ENCODE data around the gene CEP164.

CEP164 gene

DNA sequence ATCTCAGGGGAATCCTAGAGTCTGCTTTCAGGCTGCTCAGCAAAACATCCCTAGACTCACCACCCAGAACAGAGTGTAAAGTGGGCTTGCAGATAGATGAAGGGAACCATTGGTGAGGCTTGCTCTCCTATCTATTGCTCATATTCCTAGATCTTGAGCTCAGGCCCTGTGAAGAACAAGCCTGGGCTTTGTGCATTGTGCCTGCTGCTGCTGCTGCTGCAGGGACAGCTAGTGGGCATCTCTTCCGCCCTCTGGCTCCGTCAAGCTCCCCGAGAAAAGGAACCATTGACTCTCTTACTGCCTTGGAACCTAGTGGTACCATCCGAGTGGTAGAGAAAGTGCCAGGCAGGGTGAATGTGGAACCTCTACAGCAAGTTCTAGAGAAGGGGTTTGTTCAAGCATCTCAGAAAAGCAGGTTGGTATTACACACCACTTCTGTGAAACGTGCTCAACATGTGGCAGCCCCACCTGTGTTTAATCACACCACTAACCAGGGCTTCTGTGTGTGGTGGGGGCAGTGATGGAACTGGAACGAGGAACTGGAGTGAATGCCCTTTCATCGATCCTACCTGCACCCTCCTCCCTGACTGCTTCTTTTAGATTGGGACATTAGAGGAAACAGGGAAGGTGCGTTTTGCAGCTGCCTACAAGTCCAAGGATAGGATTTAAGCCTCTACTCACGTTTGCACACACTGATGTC, 32.1 kb upstream of the CEP164 start:
- TF ChIP-seq, protein P1, sequence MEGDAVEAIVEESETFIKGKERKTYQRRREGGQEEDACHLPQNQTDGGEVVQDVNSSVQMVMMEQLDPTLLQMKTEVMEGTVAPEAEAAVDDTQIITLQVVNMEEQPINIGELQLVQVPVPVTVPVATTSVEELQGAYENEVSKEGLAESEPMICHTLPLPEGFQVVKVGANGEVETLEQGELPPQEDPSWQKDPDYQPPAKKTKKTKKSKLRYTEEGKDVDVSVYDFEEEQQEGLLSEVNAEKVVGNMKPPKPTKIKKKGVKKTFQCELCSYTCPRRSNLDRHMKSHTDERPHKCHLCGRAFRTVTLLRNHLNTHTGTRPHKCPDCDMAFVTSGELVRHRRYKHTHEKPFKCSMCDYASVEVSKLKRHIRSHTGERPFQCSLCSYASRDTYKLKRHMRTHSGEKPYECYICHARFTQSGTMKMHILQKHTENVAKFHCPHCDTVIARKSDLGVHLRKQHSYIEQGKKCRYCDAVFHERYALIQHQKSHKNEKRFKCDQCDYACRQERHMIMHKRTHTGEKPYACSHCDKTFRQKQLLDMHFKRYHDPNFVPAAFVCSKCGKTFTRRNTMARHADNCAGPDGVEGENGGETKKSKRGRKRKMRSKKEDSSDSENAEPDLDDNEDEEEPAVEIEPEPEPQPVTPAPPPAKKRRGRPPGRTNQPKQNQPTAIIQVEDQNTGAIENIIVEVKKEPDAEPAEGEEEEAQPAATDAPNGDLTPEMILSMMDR (conservative IDR thresholded peaks at IDR 0.05; ENCODE audit: low read depth): no peak
- CTCF ChIA-PET: interaction anchor here (0.6 to 0.8 kb wide), 2 partner anchors 11 to 15 kb away, joined by 3 to 4 read pairs; no protein-coding TSS in a partner anchor
- DNase-seq (ENCODE audit: low spot score): no peak
- POLR2A ChIA-PET (ENCODE audit: low non-redundant PET): no interaction called here
- H3K27ac ChIP-seq: no peak overlapping the region

DNA sequence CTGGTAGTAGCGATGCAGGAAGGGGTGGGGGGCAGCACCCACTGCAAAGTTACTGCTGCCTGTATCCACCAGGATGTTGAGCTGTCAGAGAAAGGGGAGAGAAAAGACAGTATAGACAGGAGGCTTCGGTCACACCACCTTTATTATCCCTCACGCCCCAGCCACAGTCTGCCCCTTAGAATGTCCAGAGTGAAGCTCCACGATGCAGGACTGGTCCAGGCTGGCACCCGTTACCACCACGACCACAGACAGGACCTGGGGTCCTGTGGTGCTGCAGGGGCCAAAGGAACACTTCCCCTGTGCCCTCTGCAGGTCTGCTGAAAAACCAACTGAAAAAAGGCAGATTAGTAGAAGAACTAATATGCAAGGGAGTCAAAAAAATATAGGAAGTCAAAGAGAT, 30.8 kb upstream of the CEP164 start:
- POLR2A ChIA-PET (ENCODE audit: low non-redundant PET): no interaction called here
- CTCF ChIA-PET: no interaction called here
- DNase-seq (ENCODE audit: low spot score): no peak
- TF ChIP-seq, protein P1 (conservative IDR thresholded peaks at IDR 0.05; ENCODE audit: low read depth): no peak
- no peak overlapping the region for H3K27ac ChIP-seq

DNA sequence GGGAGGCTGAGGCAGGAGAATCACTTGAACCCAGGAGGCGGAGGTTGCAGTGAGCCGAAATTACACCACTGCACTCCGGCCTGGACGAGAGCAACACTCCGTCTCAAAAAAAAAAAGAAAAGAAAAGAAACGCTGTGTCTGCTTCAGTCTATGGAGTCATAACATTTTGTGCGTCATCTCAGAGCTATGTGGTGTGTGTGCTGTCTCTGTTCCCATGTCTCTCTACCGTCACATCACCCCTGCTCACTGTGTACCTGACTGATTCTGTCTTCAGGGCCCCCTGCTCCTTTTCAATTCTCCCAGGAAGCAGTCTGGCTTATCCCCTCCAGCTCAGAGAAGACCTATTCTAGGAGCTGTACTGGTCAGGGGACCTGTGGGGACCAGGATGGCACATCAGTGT, 29.5 kb upstream of the CEP164 start:
- H3K27ac ChIP-seq: no peak overlapping the region
- TF ChIP-seq, protein P1 (conservative IDR thresholded peaks at IDR 0.05; ENCODE audit: low read depth): no peak
- POLR2A ChIA-PET (ENCODE audit: low non-redundant PET): no interaction called here
- CTCF ChIA-PET: interaction anchor here (0.5 kb wide), 1 partner anchor 311 kb away, joined by 4 read pairs; no protein-coding TSS in a partner anchor
- no peak for DNase-seq (ENCODE audit: low spot score)

DNA sequence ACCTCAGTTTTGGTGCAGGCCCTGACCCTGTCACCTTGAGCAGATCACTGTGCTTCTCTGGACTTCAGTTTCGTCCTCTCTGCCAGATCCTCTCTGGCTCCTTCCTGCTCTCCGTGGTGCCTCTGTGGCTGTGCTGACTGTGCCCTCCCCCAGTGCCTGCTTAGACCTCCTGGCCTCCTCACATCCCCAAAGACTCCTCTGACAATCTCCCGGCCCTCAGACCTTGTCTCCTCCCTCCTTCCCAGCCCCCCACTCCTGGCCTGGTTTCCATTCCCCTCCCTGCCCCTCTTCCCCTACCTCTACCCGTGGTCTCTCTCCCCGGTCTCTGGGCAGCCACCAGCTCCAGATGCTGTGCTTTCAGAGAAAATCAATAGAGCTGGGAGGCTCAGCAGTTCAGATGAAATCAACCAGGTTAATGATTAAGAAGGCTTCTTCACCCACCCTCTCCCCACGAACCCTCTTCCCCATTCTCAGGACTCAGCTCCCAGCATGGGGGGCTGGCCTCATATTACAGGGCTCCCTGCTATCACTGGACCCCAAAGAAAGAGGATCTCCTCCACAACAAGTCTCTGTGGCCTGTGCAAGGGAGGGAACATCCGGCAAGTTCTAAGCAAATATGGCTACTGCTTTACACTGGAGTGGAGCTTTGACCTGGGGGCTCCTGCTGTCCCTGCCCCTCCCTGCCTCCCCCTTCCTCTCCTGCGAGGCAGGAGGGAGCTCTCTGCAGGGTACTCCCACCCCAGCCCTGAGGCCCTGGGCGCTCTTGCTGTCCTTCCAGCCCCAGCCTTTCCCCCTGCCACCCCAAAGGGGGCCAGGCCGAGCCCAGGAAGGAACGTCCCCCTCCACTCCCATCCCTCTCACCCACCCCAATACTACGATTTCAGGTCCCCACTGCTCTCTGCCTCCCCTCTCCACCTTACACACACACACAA, 28.0 kb upstream of the CEP164 start:
- CTCF ChIA-PET: no interaction called here
- POLR2A ChIA-PET (ENCODE audit: low non-redundant PET): no interaction called here
- no peak overlapping the region for H3K27ac ChIP-seq
- TF ChIP-seq, protein P1 (conservative IDR thresholded peaks at IDR 0.05; ENCODE audit: low read depth): no peak
- no peak for DNase-seq (ENCODE audit: low spot score)

DNA sequence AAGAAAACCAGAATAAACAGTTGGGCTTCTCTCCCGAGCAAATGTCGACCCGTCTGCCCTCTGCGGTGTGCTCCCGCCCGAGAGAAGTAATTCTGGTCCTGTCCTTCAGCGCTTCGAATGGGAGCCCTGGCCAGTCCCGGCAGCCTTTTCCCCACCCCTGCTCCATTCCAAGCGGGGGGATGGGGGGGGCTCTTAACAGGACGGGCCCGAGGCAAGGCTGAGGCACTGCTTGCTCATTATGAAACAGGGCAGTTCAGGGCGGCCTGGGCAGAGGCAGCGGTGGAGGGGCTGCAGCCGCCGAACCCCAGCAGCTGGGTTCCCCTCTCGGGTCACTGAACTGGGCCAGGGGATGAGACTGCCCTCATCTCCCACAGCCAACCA, 27.4 kb upstream of the CEP164 start:
- ChIA-PET POLR2A (ENCODE audit: low non-redundant PET) (no interaction called here), CTCF (no interaction called here)

DNA sequence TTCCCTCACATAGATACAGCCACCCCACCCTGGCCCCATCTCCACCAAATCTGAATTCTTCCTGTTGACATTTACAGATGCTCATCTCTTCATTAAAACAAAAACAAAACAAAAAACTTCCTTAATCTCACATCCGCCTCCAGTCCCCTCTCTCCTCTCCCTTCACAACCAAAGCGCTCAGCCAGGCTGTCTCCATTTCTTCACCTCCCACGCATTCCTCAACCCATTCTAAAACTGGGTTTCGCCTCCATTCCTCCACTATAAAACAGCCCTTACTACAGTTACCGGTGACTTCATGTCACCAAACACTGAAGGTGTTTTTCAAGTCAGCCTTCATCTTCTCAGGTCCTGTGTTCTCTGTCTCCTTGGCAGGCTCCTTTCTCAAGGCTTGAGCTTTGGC, 26.9 kb upstream of the CEP164 start:
- TF ChIP-seq, protein P1 (conservative IDR thresholded peaks at IDR 0.05; ENCODE audit: low read depth): no peak
- ChIA-PET POLR2A (ENCODE audit: low non-redundant PET) (no interaction called here), CTCF (no interaction called here)
- H3K27ac ChIP-seq: no peak overlapping the region
- DNase-seq (ENCODE audit: low spot score): no peak

More for the DNA sequence above, 27.4 kb upstream of the CEP164 start:
- no peak for DNase-seq (ENCODE audit: low spot score)
- TF ChIP-seq, protein P1 (conservative IDR thresholded peaks at IDR 0.05; ENCODE audit: low read depth): no peak
- no peak overlapping the region for H3K27ac ChIP-seq
